GM12874 (cell line): ENCODE data around the gene BBS9.

Experiments used
- TF ChIP-seq, protein P1 (sequence below): IDR thresholded peaks from 2 replicates; pipeline ENCODE4 v1.5.1; 2011; ENCODE audit warnings: low read depth, mild to moderate bottlenecking, control low read depth, low read length, moderate library complexity; ENCODE audit not compliant: insufficient read depth

BBS9 gene

DNA sequence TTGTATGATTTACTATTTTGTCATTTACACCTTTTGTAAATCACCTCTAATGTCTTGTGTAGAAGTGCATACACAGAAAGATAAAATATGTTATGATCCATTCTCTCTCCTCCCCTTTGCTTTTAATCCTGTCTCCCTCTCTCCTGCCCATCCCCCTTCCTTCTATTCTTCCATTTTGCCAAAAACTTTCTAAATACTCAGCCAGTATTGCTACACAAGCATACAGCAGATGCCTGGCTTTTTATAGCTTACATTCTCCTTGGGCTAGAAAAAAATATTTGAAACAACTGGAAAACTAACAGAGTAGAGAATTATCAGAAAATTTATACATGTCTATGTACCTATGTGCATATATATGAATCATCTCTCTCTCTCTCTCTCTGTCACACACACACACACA lies 467.3 kb downstream of the BBS9 start:
- TF ChIP-seq, protein P1, sequence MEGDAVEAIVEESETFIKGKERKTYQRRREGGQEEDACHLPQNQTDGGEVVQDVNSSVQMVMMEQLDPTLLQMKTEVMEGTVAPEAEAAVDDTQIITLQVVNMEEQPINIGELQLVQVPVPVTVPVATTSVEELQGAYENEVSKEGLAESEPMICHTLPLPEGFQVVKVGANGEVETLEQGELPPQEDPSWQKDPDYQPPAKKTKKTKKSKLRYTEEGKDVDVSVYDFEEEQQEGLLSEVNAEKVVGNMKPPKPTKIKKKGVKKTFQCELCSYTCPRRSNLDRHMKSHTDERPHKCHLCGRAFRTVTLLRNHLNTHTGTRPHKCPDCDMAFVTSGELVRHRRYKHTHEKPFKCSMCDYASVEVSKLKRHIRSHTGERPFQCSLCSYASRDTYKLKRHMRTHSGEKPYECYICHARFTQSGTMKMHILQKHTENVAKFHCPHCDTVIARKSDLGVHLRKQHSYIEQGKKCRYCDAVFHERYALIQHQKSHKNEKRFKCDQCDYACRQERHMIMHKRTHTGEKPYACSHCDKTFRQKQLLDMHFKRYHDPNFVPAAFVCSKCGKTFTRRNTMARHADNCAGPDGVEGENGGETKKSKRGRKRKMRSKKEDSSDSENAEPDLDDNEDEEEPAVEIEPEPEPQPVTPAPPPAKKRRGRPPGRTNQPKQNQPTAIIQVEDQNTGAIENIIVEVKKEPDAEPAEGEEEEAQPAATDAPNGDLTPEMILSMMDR: no peak

DNA sequence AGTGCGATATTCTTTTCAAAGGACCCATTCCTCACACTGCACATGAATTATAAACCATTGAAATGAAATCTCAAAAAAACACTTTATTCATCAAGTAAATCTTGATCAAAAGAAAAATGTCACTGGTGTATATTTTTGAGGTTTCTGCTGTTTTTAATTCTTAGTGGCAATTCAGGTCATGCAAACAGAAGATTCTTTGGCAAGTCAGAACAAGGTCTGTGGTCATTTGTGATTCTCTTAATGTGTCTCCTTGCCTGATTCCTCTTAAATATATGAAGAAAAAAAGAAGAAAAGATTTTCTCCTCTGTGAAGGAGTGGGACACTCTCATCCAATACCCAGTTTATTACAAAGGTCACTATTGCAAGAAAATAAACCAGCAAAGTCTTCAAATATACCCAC lies 467.8 kb downstream of the BBS9 start:
- TF ChIP-seq, protein P1: no peak

DNA sequence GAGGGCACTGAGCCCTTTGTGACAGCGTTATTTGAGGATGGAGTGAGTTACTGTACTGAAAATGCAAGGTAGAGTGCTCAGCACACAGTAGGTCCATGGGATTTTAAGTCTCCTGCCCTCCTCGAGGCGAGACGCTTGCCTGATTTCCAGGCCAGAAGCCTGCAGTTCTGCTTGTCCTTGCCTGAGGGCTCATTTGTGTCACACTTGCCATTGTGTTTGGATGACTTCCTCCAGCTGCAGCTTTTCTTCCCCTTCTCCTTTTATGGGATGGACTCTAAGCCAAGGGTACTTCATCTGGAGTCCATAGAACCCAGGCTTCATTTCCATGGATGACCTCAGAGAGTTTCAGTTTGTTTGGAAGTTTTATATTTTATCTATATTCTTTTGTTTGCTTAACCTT lies 471.7 kb downstream of the BBS9 start:
- TF ChIP-seq, protein P1: no peak

DNA sequence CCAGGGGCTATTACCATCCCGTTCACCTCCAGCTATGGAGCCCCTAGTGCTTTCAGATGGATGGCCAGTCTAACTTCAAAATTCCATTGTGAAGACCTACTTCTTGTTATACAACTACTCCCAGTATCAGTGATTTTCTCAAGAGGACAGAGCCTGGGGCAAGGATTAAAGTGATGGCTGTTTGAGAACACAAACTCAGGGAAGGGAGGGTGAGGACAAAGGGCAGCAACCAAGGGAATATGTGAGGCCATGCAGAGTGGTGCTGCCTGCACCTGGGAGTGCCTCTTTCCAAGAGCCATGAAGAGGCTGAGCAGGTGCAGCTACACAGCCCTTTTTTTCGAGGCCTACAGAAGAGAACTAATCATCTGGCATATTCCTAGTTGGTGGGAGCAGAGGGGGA lies 472.5 kb downstream of the BBS9 start:
- TF ChIP-seq, protein P1: no peak

DNA sequence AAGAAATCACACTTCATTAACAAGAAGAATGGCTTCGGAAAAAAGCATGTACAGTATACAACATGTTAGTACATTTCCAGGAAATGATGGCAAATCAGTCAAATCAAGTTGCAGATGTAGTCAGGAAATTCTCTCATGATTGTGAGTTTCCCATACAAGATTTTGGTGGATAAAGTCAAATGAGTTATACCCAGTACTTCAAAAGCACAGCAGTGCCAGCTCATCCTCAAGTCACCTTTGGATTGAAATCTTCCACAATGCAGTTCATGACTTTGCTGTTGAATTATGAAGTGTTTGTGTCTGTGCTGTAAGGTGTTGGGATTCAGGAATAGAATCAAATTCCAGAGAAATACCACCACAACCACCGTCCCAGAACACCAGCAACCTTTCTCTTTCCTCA lies 474.7 kb downstream of the BBS9 start:
- TF ChIP-seq, protein P1: no peak

DNA sequence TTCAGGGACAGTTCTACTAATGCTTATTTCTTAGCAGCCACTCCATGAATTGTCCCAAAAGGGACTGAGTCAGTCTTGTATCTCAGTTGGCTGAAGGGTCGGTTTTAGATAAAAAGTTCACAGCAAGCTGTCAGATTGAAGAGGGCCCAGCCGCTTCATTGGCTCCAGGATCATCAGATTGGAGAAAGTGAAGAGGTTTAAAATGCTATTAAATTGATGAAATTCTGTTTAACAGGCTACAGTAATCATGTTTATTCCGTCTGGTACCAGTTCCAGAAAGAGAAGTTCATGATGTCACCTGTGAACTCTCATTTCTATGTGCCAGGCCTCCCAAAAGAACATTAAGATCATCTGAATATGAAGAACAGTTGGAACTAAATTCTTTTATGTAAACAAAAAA lies 481.6 kb downstream of the BBS9 start:
- TF ChIP-seq, protein P1: no peak

DNA sequence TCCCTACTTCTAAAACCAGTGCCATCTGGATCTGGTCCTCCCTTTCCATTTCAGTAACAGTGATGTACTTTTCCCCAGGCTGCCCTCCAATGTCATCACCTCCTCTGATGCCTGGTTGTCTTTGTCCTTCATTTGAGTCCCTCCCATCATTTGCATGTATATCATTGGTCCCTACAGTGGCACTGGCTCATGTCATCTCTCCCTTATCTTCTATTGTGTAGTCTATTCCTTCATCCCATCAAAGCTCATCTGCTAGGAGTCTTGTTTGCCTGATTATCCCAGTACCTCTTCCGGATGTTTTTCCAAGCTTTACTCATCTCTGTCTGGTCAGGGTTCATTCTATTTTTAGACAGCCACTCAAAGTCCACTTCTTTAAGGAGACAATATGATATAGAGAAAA lies 483.1 kb downstream of the BBS9 start:
- TF ChIP-seq, protein P1: no peak

DNA sequence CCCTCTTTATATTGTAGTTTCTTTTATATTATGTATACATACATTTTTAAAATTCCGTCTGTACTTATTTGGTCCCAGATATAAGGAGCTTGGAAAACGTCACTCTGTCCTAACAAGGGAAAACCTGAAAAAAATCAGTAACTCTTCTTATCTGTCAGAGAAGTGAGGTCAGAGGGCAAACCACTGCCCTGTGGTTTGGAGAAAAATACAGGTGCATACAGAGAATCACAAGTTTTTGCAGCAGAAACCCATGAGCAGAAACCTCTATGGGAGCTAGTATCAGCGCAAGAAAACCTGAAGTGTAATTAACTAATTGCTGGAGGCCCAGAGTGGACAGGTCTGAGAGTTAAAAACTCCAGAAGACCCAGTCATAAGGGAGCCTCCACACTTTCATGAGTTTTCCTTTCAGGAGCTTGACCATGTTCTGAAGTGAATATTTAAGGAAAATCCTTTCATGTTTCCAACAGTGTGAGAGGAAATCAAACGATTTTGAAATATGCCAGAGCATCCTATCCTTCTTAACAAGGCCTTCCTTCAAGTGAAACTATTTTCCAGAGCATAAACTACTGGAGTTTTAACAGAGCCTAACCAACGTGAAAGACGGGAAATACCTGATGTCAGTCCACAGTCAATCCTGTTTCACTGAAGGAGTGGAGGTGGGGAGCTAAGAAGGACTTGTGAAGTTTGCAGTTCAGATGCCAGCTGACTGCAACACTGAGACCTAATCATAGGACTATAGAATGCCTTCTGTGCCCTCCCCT lies 485.2 kb downstream of the BBS9 start:
- TF ChIP-seq, protein P1: no peak
